ENCODE measurements around the gene CRLF2.

The CRLF2 gene

DNA sequence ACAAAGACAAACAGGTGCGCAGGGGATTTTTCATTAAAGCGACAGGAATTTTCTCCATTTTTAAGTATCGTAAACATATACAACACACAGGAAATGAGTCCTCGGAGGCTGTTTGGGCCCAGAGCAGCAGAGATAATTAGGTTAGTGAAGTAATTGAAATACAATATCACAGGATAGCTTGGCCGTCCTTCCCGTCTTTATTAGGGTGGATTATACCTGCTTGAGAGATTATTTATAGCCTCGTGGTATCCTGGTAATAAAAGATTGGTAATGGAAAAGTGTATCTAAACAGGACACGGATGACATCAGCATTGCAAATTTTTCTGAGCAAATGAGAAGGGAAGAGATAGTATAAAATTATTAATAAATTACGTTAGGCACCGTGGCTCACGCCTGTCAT, 68.2 kb downstream of the CRLF2 start:
- Histone ChIP-seq H3K9me2 (replicated peaks; ENCODE audit: insufficient read depth, low read length) (no peaks in the 10 kb centered on the region), H3K4me2 (ENCODE audit: low read depth, low read length, poor library complexity, severe bottlenecking) (no peak overlapping the region), H4K20me1 (ENCODE audit: low read depth, low read length) (no peaks in the 10 kb centered on the region), H2AFZ (ENCODE audit: low read depth, low read length, severe bottlenecking) (no peak overlapping the region), H3K9me3 (ENCODE audit: insufficient read depth, low read length) (no peaks in the 10 kb centered on the region), H3K27me3 (ENCODE audit: low read length) (no peaks in the 10 kb centered on the region), H3K36me3 (ENCODE audit: low read length) (no peaks in the 10 kb centered on the region), H3K27ac (ENCODE audit: low read depth, low read length) (no peak overlapping the region), H3K9ac (ENCODE audit: low read length) (no peak overlapping the region), H3F3A (ENCODE audit: insufficient read depth) (no peaks in the 10 kb centered on the region), H3K4me3 (ENCODE audit: insufficient read depth, low read length, poor library complexity, severe bottlenecking) (no peak overlapping the region), H3K79me2 (ENCODE audit: insufficient read depth, low read length) (no peaks in the 10 kb centered on the region)
- no peak for TF ChIP-seq CTCF (IDR thresholded peaks at IDR 0.05; ENCODE audit: insufficient read depth, low read length, poor library complexity, severe bottlenecking)
- TF ChIP-seq EZH2phosphoT487 (conservative IDR thresholded peaks at IDR 0.05; ENCODE audit: low read length): no peak

Data from SU-DHL-6 (cell line).